GM21381 (cell line): Measurements from ENCODE around the gene MSH3.
"Not testable (repeated sequence)": the region's sequence is repeated elsewhere in the genome, so short reads cannot be mapped to it uniquely, and the experiment has no call there.

Experiments used
- ATAC-seq: cut with Tn5 transposase; IDR thresholded peaks from one replicate; pipeline ENCODE4 v1.9.1; 2021; ENCODE audit warnings: mild to moderate bottlenecking, moderate library complexity; ENCODE audit not compliant: unreplicated experiment

MSH3 gene

DNA sequence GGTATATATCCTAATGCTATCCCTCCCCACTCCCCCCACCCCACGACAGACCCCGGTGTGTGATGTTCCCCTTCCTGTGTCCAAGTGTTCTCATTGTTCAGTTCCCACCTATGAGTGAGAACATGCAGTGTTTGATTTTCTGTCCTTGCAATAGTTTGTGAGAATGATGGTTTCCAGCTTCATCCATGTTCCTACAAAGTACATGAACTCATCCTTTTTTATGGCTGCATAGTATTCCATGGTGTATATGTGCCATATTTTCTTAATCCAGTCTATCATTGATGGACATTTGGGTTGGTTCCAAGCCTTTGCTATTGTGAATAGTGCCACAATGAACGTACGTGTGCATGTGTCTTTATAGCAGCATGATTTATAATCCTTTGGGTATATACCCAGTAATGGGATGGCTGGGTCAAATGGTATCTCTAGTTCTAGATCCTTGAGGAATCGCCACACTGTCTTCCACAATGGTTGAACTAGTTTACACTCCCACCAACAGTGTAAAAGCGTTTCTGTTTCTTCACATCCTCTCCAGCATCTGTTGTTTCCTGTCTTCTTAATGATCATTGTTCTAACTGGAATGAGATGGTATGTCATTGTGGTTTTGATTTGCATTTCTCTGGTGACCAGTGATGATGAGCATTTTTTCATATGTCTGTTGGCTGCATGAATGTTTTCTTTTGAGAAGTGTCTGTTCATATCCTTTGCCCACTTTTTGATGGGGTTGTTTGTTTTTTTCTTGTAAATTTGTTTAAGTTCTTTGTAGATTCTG, 186.8 kb downstream of the MSH3 start:
- not testable (repeated sequence) for ATAC-seq

DNA sequence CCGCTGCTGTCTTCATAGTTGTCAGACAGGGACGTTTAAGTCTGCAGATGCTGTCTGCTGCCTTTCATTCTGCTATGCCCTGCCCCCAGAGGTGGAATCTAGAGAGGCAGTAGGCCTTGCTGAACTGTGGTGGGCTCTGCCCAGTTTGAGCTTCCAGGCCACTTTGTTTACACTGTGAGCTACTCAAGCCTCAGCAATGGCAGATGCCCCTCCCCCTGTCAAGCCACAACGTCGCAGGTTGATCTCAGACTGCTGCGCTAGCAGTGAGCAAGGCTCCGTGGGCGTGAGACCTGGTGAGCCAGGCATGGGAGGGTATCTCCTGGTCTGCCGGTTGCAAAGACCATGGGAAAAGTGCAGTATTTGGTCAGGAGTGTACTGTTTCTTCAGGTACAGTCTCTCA, 192.0 kb downstream of the MSH3 start:
- ATAC-seq = not testable (repeated sequence)

DNA sequence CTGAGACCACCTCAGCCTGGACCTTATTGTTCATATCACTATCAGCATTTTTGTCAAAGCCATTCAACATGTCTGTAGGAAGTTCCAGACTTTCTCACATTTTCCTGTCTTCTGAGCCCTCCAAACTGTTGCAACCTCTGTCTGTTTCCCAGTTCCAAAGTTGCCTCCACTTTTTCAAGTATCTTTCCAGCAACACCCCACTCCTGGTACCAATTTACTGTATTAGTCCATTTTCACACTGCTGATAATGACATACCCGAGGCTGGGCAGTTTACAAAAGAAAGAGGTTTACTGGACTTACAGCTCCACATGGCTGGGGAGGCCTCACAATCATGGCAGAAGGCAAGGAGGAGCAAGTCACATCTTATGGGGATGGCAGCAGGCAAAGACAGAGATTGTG, 195.7 kb downstream of the MSH3 start:
- not testable (repeated sequence) for ATAC-seq

DNA sequence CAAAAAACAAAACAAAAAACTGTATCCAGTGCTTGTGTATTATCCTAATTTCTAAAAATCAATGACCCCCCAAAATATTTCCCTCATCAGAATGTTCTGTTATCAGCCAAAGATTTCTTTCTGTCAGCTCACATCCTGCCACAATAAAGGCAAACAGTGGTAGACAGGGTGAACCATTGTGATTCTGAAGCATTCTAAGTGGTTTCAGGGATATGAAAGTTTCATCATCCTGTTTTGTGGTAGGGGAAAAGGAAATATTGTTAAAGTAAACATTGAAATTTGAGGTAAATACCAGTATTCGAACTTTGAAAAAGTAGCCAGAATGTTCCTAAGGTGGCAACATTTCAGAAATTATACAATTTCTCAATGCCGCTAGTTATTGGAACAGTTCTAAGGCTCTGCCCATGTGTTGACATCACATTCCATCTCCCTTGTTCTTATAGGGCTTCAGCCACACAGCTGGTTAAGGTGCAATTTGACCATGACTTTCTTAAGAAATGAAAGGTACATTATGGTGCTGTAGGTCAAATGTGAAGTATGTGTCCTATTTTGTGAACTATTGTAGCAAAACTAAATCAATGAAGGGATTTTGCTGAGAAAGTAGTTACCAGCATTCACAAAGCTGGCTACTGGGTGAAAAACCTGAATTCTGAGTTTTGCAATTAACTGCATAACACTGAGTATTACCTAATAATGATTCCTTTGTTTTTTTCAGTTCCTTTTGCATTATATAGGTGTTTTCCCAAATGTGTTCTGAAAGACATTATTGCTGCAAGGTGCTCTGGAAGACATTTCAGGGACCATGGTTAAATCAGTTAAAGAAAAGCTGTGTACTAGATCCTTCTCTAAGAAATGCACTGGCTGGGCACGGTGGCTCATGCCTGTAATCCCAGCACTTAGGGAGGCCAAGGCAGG, 198.1 kb downstream of the MSH3 start:
- no peak for ATAC-seq

DNA sequence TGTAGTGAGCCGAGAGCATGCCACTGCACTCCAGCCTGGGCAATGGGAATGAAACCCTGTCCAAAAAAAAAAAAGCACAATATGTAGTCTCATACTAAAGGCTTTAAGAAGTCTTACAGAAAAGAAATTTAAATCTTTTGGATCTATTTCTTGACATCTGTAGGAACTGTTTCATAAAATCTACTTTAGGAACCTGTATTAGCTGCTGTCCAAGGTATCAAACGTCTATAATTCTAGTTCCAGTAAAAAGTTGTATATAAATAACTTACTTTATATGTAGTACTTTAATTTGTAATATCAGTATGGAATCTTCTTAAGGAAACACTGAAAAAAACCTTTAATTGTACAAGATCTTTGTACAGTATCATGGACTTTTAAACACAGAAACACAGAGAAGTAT, 199.0 kb downstream of the MSH3 start:
- ATAC-seq = no peak

DNA sequence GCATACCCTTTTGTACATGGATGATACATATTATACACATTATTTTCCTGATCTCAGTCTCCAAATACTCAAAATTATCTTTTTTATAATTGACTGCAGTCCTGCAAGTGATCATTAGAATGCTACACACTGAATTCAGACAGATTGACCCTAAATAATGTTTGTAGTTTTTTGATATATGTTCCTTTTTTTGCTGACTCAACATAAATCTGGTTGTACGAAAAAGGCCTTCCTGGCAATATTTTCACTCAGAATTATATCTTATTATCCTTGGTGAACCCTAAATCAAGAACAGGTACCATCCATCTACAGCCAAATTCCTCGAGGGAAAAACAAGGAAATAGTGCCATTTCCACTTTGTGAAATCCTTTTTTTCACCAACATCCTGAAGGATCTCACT, 200.1 kb downstream of the MSH3 start:
- ATAC-seq = no peak

DNA sequence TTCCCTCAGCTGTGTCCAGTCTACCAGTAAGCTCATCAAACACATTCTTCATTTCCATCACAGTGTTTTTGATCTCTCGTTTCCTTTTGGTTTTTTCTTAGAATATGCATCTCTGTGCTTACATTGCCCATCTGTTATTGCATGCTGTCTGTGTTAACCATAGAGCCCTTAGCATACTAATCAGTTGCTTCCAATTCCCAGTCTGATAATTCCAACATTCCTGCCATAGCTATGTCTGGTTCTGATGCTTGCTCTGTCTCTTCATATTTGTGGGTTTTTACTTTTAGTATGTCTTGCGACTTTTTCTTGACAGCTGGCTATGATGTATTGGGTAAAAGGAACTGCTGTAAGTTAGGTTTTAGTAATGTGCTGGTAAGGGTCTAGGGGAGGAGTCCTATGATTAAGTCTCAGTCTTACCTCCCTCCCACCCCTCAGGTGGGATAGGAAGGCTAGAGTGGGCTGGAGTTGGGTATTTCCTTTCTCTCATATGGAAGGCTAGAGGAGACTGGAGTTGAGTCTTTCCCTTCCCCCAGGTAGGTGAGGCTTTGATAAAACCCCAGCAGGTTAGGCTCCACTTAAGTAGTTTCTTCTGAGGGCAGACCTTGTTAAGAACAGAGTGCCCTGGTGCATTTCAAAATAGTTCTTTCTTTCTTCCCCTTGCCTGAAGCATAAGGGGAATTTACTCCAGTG, 206.6 kb downstream of the MSH3 start:
- no peak for ATAC-seq

DNA sequence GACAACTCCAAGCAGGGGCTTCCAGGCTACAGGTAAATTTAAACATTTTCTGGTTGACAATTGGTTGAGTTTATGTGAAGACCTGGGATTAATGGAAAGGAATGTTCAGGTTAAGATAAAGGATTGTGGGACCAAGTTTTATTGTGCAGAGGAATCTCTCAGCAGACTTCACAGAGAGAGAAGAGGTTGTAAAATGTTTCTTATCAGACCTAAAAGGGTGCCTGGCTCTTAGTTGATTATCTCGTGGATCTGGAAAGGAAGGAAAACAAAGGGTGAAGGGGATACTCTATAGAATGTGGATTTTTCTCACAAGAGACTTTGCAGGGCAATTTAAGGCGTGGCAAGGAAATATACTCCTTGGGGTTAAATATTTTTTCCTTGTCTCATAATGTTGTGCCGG, 209.3 kb downstream of the MSH3 start:
- no peak for ATAC-seq

DNA sequence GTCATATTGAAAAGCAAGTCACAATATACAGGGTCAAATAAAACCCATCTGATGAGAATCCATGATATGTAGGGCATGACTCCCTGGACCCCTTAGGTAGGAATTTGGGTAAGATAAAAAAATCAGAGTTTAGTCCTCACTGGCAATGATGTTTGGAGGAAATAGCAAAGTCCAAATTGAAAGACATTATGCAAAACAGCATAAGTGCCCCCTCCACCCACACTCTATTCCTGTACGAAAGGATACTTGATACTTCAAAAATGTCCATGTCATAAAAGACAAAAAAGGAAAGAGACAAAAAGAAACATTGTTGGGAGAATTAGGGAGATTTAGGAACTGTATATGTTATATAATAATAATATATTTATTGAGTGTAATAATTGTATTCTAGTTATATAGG, 209.7 kb downstream of the MSH3 start:
- ATAC-seq = no peak

DNA sequence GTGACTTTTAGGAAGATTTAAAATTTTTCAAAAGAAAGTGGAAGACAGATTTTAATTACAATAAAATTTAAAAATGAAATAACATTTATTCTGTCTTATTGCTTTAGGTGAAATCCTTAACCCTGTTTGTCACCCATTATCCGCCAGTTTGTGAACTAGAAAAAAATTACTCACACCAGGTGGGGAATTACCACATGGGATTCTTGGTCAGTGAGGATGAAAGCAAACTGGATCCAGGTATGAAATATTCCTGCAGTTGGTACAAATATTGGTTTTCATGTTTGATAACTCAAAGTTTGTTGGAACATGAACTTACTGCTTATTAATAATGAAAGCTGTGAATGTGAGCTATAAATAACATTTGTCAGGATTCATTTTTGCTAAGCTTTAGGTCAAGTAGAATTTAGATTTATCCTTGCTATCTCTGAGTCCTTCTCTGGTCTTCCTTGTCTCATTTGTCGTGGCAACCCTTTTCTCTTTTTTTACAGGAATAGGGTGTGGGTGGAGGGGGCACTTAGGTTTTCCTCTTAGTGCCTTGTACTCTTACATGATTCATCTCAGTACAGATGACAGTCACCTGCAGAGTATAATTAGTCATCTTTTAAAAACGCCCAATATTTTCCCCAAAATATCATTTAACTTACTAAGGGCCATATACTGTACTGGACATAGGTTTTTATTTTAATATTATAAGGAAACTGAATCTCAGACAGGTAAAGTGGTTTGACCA, 210.4 kb downstream of the MSH3 start:
- ATAC-seq = no peak

DNA sequence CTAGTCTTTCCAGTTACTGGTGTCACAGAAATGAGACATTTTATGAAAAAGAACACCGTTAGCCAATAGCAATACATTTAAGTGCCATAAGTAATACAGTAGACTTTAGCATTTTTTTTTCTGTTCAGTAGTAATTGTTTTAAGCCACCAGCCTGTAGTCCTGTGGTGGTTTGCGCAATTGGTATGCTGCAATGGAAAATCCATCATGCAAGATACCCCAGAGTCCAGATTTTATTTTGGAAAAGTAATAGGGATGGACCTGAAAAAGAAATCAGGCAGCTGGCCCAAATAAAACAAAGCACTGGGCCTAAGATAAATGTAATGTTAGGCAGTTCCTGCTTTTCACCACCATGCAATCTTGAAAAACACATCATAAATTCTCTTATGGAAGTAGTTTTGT, 211.1 kb downstream of the MSH3 start:
- ATAC-seq = no peak

DNA sequence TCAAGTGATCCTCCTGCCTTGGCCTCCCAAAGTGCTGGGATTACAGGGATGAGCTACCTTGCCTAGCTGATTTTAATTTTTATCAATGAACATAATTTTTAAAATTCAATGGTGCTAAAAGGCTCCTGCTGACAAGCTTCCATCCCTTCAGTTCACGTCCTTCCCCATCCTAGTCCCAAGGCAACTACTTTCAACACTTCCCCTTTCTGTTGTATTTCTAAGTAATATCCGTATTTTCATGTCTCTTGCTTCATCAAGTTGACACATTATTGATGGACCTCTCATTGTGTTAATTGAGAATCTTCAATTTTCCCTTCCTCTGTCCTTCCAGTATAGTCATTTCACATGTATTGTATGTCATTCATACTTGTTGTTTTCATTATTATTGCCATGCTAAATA, 211.9 kb downstream of the MSH3 start:
- no peak for ATAC-seq

DNA sequence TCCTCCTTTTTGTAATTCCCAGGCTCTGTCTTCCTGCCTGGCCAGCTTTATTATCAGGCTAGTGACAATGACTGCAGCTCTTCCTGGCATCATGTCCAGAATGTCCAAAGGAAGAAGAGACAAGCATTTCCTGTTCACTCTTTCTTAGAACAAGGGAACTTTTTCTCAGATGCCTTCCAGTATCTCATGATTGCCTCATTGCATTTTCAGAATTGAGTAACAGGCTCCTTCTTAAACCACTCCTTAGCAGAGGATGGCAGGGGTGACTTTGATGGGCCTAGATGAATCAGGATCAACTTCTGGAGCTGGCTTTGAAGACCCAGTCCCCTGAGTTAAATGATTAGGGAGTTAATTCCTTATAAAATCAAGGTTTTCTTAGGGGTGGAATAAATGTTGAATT, 212.8 kb downstream of the MSH3 start:
- no peak for ATAC-seq

DNA sequence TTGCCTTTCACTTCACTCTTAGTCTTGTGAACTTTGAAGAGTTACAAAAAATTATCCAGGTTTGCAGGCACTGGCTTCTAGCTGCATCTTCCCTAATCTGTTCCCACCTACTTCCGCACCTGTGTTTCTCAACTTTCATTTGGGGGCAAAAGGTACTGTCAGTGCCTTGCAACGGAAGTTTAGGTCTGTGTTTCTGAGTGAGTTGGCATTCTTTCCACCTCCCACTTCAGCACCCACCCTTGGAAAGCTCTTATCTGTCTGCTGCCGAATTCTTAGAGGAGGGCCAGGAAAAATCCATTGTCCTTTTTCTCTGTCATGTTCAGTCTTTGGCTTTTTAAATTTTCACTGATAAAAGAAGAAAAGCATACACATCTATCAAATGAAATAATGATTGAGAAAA, 216.0 kb downstream of the MSH3 start:
- no peak for ATAC-seq

DNA sequence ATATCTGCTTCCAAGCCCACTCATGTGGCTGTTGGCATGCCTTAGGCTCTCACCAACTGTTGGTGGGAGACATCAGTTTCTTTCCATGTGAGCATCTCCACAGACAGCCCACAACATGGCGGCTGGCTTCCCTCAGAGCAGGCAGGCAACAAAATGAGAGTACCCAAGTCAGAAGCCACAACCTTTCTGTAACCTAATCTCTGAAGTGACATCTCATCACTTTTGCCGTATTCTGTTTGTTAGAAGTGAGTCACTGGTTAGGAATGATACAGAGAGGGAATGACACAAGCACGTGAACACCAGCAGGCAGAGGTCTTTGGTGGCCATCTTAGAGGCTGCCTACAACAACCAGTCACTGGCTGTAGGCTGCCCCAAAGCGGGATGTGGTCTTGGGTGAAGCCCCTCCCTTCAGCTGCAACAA, 217.1 kb downstream of the MSH3 start:
- ATAC-seq = no peak

DNA sequence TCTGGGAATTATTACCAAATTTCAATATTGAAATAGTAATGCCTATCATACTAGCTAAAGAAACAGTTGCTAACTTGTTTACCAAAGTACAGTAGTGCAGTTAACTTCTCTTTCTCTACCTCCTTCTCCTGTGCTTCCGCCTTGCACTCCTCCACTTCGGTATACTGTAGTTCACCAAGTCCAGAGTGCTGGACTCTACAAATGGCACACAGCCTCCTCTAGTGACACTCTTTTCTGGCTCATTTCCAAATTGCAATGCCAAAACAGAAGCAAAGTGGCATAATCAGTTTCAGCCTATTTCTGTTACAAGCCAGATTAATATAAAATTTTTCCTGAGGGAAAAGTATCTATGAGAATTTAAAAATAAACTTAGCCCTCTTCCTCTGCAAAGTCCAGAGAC, 219.7 kb downstream of the MSH3 start:
- ATAC-seq = no peak

DNA sequence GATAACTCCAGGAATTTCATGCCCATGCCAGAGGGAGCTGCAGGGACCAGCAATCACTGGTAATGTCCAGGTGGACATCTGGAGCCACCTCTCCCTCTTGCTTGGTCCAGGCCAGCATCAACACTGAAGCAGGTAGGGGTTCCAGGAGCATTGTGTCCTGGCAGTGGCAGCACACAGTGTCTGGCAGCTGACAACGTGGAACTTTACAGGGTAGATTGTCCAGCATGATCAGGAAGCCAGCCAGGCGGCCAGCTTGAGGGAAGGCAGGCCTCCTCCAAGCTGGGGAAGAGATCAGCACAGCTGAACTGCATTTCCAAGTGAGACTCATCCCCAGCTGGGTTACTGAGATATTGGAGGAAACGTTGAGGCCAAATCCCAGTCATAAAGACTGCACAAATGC, 223.1 kb downstream of the MSH3 start:
- ATAC-seq = no peak

DNA sequence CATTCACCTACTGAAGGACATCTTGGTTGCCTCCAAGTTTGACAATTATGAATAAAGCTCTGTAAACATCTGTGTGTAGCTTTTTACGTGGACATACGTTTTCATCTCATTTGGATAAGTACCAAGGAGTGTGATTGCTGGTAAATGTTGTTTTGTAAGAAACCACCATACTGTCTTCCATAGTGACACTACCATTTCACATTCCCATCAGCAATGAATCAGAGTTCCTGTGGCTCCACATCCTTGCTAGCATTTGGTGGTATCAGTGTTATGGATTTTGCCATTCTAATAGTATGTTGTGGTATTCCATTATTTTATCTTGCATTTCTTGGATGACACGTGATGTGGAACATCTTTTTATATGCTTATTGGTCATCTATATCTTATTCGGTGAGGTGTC, 227.3 kb downstream of the MSH3 start:
- no peak for ATAC-seq

DNA sequence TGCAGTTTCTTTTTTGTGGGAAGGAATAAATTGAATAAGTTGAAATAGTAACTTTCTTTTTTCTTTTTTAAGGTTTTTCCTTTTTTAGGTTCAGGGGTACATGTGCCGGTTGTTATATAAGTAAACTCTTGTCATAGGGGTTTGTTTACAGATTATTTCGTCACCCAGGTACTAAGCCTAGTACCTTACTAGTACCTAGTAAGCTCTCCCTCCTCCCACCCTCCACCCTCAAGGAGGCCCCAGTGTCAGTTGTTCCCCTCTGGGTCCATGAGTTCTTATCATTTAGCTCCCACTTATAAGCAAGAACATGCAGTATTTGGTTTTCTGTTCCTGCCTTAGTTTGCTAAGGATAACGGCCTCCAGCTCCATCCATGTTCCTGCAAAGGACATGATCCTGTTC, 228.9 kb downstream of the MSH3 start:
- ATAC-seq = not testable (repeated sequence)

DNA sequence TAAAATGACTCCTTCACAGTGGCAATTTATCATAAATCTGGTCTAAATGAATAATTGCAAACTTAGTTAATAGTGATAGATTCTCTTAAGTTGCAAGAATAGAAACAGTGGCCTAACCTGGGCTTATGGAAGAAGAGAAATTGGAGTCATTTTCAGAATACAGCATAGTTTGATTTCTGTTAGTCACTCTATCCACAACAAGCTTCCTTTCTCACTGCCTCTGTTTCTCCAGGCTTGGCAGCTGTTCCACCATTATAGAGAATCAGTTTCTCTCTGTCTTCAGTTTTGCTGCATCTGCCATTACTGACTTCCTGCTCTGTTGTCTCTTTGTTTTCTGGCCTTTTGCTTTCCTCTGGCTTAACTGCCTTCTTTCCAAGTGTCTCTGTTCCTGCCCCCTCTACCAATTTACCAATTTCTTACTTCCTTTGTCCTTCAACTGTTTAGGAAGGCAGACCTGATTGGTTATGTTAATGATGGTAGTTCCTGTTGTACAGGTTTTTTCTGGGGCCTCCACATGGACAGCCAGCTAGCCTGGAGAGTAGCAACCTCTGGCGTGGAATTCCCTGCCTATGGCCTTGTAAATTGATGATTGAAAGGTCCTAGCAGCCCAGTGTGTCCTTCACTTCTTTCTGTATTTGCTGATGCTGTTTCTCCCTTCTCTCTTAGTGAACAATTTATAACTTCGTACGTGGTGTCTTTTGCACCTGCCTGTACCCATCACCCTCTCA, 229.8 kb downstream of the MSH3 start:
- ATAC-seq = no peak
